Stimulated activated effector memory CD8-positive, alpha-beta T cell treated with anti-CD3 and anti-CD28 coated beads, Interleukin-12 subunit alpha, Interleukin-12 subunit beta, amount 100 ng/mL, for 72 hours (primary cell): ENCODE measurements around the gene CTSW.
A peak's percentile ranks its signal among the peaks of the same experiment; 100 is the strongest.

ENCODE experiments used
- ATAC-seq: fragments of 150-1000 bp; cut with Tn5 transposase; 2 replicates; pipeline ENCODE4 v1.10.0; 2021
- DNase-seq, 2 donors: peaks; one replicate each; pipeline ENCODE4 v3.0.0; 2021 to 2022; ENCODE audit warnings: low spot score in 2 of 2
- H3K27ac Mint-ChIP-seq: one replicate; pipeline ENCODE4 v1.8.0; 2022; ENCODE audit warnings: mild to moderate bottlenecking, mixed read lengths
- H3K36me3 Mint-ChIP-seq: one replicate; pipeline ENCODE4 v1.8.0; 2022; ENCODE audit warnings: mild to moderate bottlenecking, mixed read lengths
- H3K4me1 Mint-ChIP-seq: one replicate; pipeline ENCODE4 v1.8.0; 2022; ENCODE audit warnings: mixed read lengths
- H3K4me3 Mint-ChIP-seq: one replicate; pipeline ENCODE4 v1.8.0; 2022; ENCODE audit warnings: mild to moderate bottlenecking, mixed read lengths
- H3K9me3 Mint-ChIP-seq: one replicate; pipeline ENCODE4 v1.8.0; 2022; ENCODE audit warnings: mixed read lengths

Gene CTSW

GRCh38 chr11:65870307-65870658, 9.4 kb upstream of the CTSW start:
- peak overlapping the region; percentile 83 for H3K27ac Mint-ChIP-seq
- DNase-seq (no peak), ATAC-seq (no peak)
- H3K9me3 Mint-ChIP-seq, result no peaks in the 10 kb centered on the region
- no peak overlapping the region for H3K4me3 Mint-ChIP-seq
- H3K4me1 Mint-ChIP-seq, result peaks cover 27% of the 10 kb centered on the region
- H3K36me3 Mint-ChIP-seq, result peaks cover 38% of the 10 kb centered on the region

- no peak overlapping the region for H3K27ac Mint-ChIP-seq
- no peak for ATAC-seq
Measured at GRCh38 chr11:65870706-65871681, 8.6 kb upstream of the CTSW start.

GRCh38 chr11:65871811-65872548, 7.7 kb upstream of the CTSW start:
- peaks cover 30% of the 10 kb centered on the region for H3K4me1 Mint-ChIP-seq
- peak overlapping the region; percentile 37 for H3K4me3 Mint-ChIP-seq
- no peak for ATAC-seq
- H3K27ac Mint-ChIP-seq, result no peak overlapping the region
- DNase-seq, result no peak
- H3K9me3 Mint-ChIP-seq, result no peaks in the 10 kb centered on the region
- H3K36me3 Mint-ChIP-seq, result peaks cover 21% of the 10 kb centered on the region

More at GRCh38 chr11:65870706-65871681, 8.6 kb upstream of the CTSW start:
- no peak for DNase-seq
- H3K4me1 Mint-ChIP-seq, result peaks cover 25% of the 10 kb centered on the region
- peaks cover 31% of the 10 kb centered on the region for H3K36me3 Mint-ChIP-seq
- H3K9me3 Mint-ChIP-seq, result no peaks in the 10 kb centered on the region
- peak overlapping the region; percentile 37 for H3K4me3 Mint-ChIP-seq

GRCh38 chr11:65872586-65873317, 6.9 kb upstream of the CTSW start, which contains the start of gene EFEMP2:
EFEMP2 (minus strand) TSS chr11:65872800; CDS start chr11:65872354, 446 bp downstream.
- no peaks in the 10 kb centered on the region for H3K9me3 Mint-ChIP-seq
- peaks cover 17% of the 10 kb centered on the region for H3K36me3 Mint-ChIP-seq
- ATAC-seq (no peak), DNase-seq (no peak)
- H3K4me1 Mint-ChIP-seq, result peaks cover 37% of the 10 kb centered on the region
- peak within 1 kb of the TSS; percentile 95 for H3K27ac Mint-ChIP-seq
- peak within 1 kb of the TSS; percentile 95 for H3K4me3 Mint-ChIP-seq

GRCh38 chr11:65873318-65874156, 6.1 kb upstream of the CTSW start:
- Mint-ChIP-seq H3K4me1 (peaks cover 43% of the 10 kb centered on the region), H3K9me3 (no peaks in the 10 kb centered on the region), H3K27ac (peak overlapping the region; percentile 95), H3K36me3 (peaks cover 11% of the 10 kb centered on the region), H3K4me3 (peak overlapping the region; percentile 95)
- ATAC-seq, result peak; percentile 85
- DNase-seq, result peak; percentile 99 to 100

GRCh38 chr11:65880027-65880426, 390 bp downstream of the CTSW start:
- peaks cover 54% of the 10 kb centered on the region for H3K36me3 Mint-ChIP-seq
- no peak for DNase-seq
- no peak for ATAC-seq
- H3K4me1 Mint-ChIP-seq, result peaks cover 60% of the 10 kb centered on the region
- H3K27ac Mint-ChIP-seq, result peak overlapping the region; percentile 97
- H3K4me3 Mint-ChIP-seq, result peak overlapping the region; percentile 85
- no peaks in the 10 kb centered on the region for H3K9me3 Mint-ChIP-seq

GRCh38 chr11:65880844-65881421, 1.3 kb downstream of the CTSW start:
- Mint-ChIP-seq H3K4me1 (peaks cover 63% of the 10 kb centered on the region), H3K4me3 (peak overlapping the region; percentile 85), H3K27ac (peak overlapping the region; percentile 97), H3K9me3 (no peaks in the 10 kb centered on the region), H3K36me3 (peaks cover 63% of the 10 kb centered on the region)
- ATAC-seq, result peak; percentile 48
- peak in 1 of 2 donors; percentile 77 for DNase-seq

GRCh38 chr11:65882120-65883057, 2.8 kb downstream of the CTSW start:
- H3K4me1 Mint-ChIP-seq, result peaks cover 66% of the 10 kb centered on the region
- no peak for ATAC-seq
- peak overlapping the region; percentile 85 for H3K4me3 Mint-ChIP-seq
- no peak for DNase-seq
- peaks cover 78% of the 10 kb centered on the region for H3K36me3 Mint-ChIP-seq
- peak overlapping the region; percentile 97 for H3K27ac Mint-ChIP-seq
- no peaks in the 10 kb centered on the region for H3K9me3 Mint-ChIP-seq

- DNase-seq, result no peak
- H3K4me3 Mint-ChIP-seq, result no peak overlapping the region
- H3K27ac Mint-ChIP-seq, result peak overlapping the region; percentile 74
- H3K9me3 Mint-ChIP-seq, result no peaks in the 10 kb centered on the region
- peaks cover 86% of the 10 kb centered on the region for H3K36me3 Mint-ChIP-seq
- ATAC-seq, result no peak
- peaks cover 68% of the 10 kb centered on the region for H3K4me1 Mint-ChIP-seq
Measured at GRCh38 chr11:65883058-65883761, 3.6 kb downstream of the CTSW start.

GRCh38 chr11:65883786-65884715, 4.4 kb downstream of the CTSW start:
- Mint-ChIP-seq H3K27ac (peak overlapping the region; percentile 74), H3K36me3 (peaks cover 94% of the 10 kb centered on the region), H3K9me3 (no peaks in the 10 kb centered on the region), H3K4me1 (peaks cover 68% of the 10 kb centered on the region), H3K4me3 (no peak overlapping the region)
- DNase-seq, result no peak
- ATAC-seq, result no peak

- Mint-ChIP-seq H3K27ac (peak overlapping the region; percentile 74), H3K4me3 (no peak overlapping the region), H3K36me3 (peaks cover 98% of the 10 kb centered on the region), H3K9me3 (no peaks in the 10 kb centered on the region), H3K4me1 (peaks cover 68% of the 10 kb centered on the region)
- DNase-seq, result peak; percentile 81 to 89
- peak; percentile 56 for ATAC-seq
Measured at GRCh38 chr11:65884716-65885092, 5.1 kb downstream of the CTSW start.

GRCh38 chr11:65885231-65885630, 5.6 kb downstream of the CTSW start:
- ATAC-seq (no peak), DNase-seq (no peak)
- no peaks in the 10 kb centered on the region for H3K9me3 Mint-ChIP-seq
- H3K36me3 Mint-ChIP-seq, result peaks cover 98% of the 10 kb centered on the region
- peak overlapping the region; percentile 74 for H3K27ac Mint-ChIP-seq
- H3K4me1 Mint-ChIP-seq, result peaks cover 70% of the 10 kb centered on the region
- H3K4me3 Mint-ChIP-seq, result no peak overlapping the region
